HL-60 (cell line): ENCODE results near the gene CEP76.
A peak's percentile ranks its signal among the peaks of the same experiment; 100 is the strongest.

Experiments used
- DNase-seq, 2 experiments: peaks; one replicate each; pipeline ENCODE4 v3.0.0-alpha.2; 2010 to 2020; ENCODE audit warnings: low read depth in 1 of 2, low spot score in 1 of 2
- H3K27ac ChIP-seq: fragments of 250-450 bp; sonication (Bioruptor Pico); replicated peaks from 2 replicates; pipeline ENCODE4 v1.5.1; 2020; ENCODE audit warnings: mild to moderate bottlenecking, moderate library complexity
- H3K27me3 ChIP-seq: fragments of 250-450 bp; sonication (Bioruptor Pico); 2 replicates; pipeline ENCODE4 v1.5.1; 2021; ENCODE audit warnings: mild to moderate bottlenecking, moderate library complexity; ENCODE audit not compliant: insufficient read depth, poor library complexity, severe bottlenecking
- H3K4me3 ChIP-seq: replicated peaks from 2 replicates; pipeline ENCODE4 v1.5.1; 2011; ENCODE audit warnings: mild to moderate bottlenecking, control low read depth, low read length; ENCODE audit not compliant: insufficient read depth
- CTCF ChIP-seq: IDR thresholded peaks from one replicate; pipeline ENCODE4 v1.5.1; 2011; ENCODE audit warnings: low read length, control low read depth, inconsistent platforms; ENCODE audit not compliant: insufficient read depth
- GABPA ChIP-seq: IDR thresholded peaks from 2 replicates; pipeline ENCODE4 v1.6.1; 2012; ENCODE audit warnings: low read depth
- POLR2AphosphoS5 ChIP-seq: IDR thresholded peaks from 2 replicates; pipeline ENCODE4 v1.6.1; 2012; ENCODE audit warnings: low read depth
- SPI1 ChIP-seq: IDR thresholded peaks from 2 replicates; pipeline ENCODE4 v1.6.1; 2012; ENCODE audit warnings: low read depth, mild to moderate bottlenecking, borderline replicate concordance
- TF ChIP-seq, protein P1 (sequence below): IDR thresholded peaks from 2 replicates; pipeline ENCODE4 v1.6.1; 2012; ENCODE audit warnings: low read depth; ENCODE audit not compliant: insufficient replicate concordance

The CEP76 gene

GRCh38 chr18:12744103-12744502 lies 41.6 kb upstream of the CEP76 start:
- TF ChIP-seq CTCF (peak; percentile 64), POLR2AphosphoS5 (no peak), SPI1 (no peak), GABPA (no peak)
- TF ChIP-seq, protein P1, sequence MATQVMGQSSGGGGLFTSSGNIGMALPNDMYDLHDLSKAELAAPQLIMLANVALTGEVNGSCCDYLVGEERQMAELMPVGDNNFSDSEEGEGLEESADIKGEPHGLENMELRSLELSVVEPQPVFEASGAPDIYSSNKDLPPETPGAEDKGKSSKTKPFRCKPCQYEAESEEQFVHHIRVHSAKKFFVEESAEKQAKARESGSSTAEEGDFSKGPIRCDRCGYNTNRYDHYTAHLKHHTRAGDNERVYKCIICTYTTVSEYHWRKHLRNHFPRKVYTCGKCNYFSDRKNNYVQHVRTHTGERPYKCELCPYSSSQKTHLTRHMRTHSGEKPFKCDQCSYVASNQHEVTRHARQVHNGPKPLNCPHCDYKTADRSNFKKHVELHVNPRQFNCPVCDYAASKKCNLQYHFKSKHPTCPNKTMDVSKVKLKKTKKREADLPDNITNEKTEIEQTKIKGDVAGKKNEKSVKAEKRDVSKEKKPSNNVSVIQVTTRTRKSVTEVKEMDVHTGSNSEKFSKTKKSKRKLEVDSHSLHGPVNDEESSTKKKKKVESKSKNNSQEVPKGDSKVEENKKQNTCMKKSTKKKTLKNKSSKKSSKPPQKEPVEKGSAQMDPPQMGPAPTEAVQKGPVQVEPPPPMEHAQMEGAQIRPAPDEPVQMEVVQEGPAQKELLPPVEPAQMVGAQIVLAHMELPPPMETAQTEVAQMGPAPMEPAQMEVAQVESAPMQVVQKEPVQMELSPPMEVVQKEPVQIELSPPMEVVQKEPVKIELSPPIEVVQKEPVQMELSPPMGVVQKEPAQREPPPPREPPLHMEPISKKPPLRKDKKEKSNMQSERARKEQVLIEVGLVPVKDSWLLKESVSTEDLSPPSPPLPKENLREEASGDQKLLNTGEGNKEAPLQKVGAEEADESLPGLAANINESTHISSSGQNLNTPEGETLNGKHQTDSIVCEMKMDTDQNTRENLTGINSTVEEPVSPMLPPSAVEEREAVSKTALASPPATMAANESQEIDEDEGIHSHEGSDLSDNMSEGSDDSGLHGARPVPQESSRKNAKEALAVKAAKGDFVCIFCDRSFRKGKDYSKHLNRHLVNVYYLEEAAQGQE = no peak
- H3K4me3 ChIP-seq = no peak overlapping the region
- DNase-seq = peak in 1 of 2 experiments; percentile 23

GRCh38 chr18:12742453-12742852 lies 39.9 kb upstream of the CEP76 start:
- H3K27ac ChIP-seq = no peak overlapping the region
- H3K27me3 ChIP-seq = no peaks in the 10 kb centered on the region
- TF ChIP-seq GABPA (no peak), POLR2AphosphoS5 (no peak), CTCF (no peak), SPI1 (no peak)
- TF ChIP-seq, protein P1 = no peak
- H3K4me3 ChIP-seq = no peak overlapping the region
- no peak for DNase-seq

More at GRCh38 chr18:12744103-12744502, 41.6 kb upstream of the CEP76 start:
- Histone ChIP-seq H3K27ac (no peak overlapping the region), H3K27me3 (no peaks in the 10 kb centered on the region)

- H3K27me3 ChIP-seq = no peaks in the 10 kb centered on the region
- no peak for DNase-seq
- H3K4me3 ChIP-seq = no peak overlapping the region
- H3K27ac ChIP-seq = no peak overlapping the region
- no peak for TF ChIP-seq SPI1
- TF ChIP-seq POLR2AphosphoS5 = no peak
- TF ChIP-seq, protein P1 = no peak
- TF ChIP-seq CTCF = no peak
- no peak for TF ChIP-seq GABPA
Observed at GRCh38 chr18:12741351-12741750, 38.8 kb upstream of the CEP76 start.
